ENCODE data around the gene THAP12. TPM values are rescaled to one million over a fixed set of nuclear protein-coding genes. Genes with fewer than 3 reads are reported as not detected.

THAP12 gene
- total and polyA plus RNA-seq, 2 of the 13 experiments (the other 11 are each of a cell fraction or from before 2014, with no cell fraction given) = 18.8 to 51.3 TPM

- TF ChIP-seq, protein P1, sequence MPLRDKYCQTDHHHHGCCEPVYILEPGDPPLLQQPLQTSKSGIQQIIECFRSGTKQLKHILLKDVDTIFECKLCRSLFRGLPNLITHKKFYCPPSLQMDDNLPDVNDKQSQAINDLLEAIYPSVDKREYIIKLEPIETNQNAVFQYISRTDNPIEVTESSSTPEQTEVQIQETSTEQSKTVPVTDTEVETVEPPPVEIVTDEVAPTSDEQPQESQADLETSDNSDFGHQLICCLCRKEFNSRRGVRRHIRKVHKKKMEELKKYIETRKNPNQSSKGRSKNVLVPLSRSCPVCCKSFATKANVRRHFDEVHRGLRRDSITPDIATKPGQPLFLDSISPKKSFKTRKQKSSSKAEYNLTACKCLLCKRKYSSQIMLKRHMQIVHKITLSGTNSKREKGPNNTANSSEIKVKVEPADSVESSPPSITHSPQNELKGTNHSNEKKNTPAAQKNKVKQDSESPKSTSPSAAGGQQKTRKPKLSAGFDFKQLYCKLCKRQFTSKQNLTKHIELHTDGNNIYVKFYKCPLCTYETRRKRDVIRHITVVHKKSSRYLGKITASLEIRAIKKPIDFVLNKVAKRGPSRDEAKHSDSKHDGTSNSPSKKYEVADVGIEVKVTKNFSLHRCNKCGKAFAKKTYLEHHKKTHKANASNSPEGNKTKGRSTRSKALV (CRISPR knock-in tag; IDR thresholded peaks at IDR 0.05) = no peak
- TF ChIP-seq ZEB1 (IDR thresholded peaks at IDR 0.05; ENCODE audit: insufficient replicate concordance, low read depth) (no peak), USF2 (IDR thresholded peaks at IDR 0.05; ENCODE audit: low read depth, low read length) (no peak), USF2 (CRISPR knock-in tag; IDR thresholded peaks at IDR 0.05; ENCODE audit: borderline replicate concordance) (peak; percentile 18; the same call in 1 of the 2 replicates), HMGA1 (CRISPR knock-in tag; conservative IDR thresholded peaks at IDR 0.05) (no peak), HNRNPK (IDR thresholded peaks at IDR 0.05; ENCODE audit: low read depth, low read length, poor library complexity, severe bottlenecking) (peak; percentile 84), ZNF589 (CRISPR knock-in tag; conservative IDR thresholded peaks at IDR 0.05) (no peak), ZNF790 (CRISPR knock-in tag; IDR thresholded peaks at IDR 0.05; ENCODE audit: borderline replicate concordance) (0 out of 2 replicates have a peak, but pooled peaks have one; percentile 68), AKAP8 (CRISPR knock-in tag; IDR thresholded peaks at IDR 0.05) (peak; percentile 72; the same call in 1 of the 2 replicates), BATF2 (CRISPR knock-in tag; IDR thresholded peaks at IDR 0.05) (peak; percentile 41; the same call in 1 of the 2 replicates), ZNF737 (CRISPR knock-in tag; IDR thresholded peaks at IDR 0.05; ENCODE audit: borderline replicate concordance) (no peak), ZBTB1 (CRISPR knock-in tag; IDR thresholded peaks at IDR 0.05; ENCODE audit: borderline replicate concordance) (no peak), ZSCAN30 (CRISPR knock-in tag; IDR thresholded peaks at IDR 0.05) (no peak), NFIB (CRISPR knock-in tag; IDR thresholded peaks at IDR 0.05; ENCODE audit: borderline replicate concordance) (no peak), MEIS1 (CRISPR knock-in tag; IDR thresholded peaks at IDR 0.05; ENCODE audit: borderline replicate concordance) (no peak; the same call in 1 of the 2 replicates), FOXO1 (CRISPR knock-in tag; IDR thresholded peaks at IDR 0.05) (peak; percentile 27; the same call in 1 of the 2 replicates), ZNF850 (CRISPR knock-in tag; conservative IDR thresholded peaks at IDR 0.05) (no peak), ZNF549 (CRISPR knock-in tag; IDR thresholded peaks at IDR 0.05) (no peak), KLF13 (CRISPR knock-in tag; IDR thresholded peaks at IDR 0.05) (no peak), YEATS4 (CRISPR knock-in tag; IDR thresholded peaks at IDR 0.05; ENCODE audit: borderline replicate concordance) (no peak), ZNF337 (CRISPR knock-in tag; IDR thresholded peaks at IDR 0.05; ENCODE audit: borderline replicate concordance, low read depth) (peak; percentile 80; the same call in 1 of the 2 replicates), RXRB (CRISPR knock-in tag; IDR thresholded peaks at IDR 0.05; ENCODE audit: borderline replicate concordance) (peak; percentile 73; the same call in 1 of the 2 replicates), MATR3 (CRISPR knock-in tag; IDR thresholded peaks at IDR 0.05) (no peak)
- TF ChIP-seq, protein P2, sequence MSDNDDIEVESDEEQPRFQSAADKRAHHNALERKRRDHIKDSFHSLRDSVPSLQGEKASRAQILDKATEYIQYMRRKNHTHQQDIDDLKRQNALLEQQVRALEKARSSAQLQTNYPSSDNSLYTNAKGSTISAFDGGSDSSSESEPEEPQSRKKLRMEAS (IDR thresholded peaks at IDR 0.05) = peak; percentile 75
Observed at GRCh38 chr11:76380977-76381719, at the start of gene THAP12, which contains the start of gene GVQW3 (continued).

Measured in HepG2 (cell line).